Measurements from ENCODE around the gene GPR82. TPM values are rescaled to one million over a fixed set of nuclear protein-coding genes. Genes with fewer than 3 reads are reported as not detected.

Gene GPR82
- total RNA-seq, 1 experiment from 2014 or later, result not detected

DNA sequence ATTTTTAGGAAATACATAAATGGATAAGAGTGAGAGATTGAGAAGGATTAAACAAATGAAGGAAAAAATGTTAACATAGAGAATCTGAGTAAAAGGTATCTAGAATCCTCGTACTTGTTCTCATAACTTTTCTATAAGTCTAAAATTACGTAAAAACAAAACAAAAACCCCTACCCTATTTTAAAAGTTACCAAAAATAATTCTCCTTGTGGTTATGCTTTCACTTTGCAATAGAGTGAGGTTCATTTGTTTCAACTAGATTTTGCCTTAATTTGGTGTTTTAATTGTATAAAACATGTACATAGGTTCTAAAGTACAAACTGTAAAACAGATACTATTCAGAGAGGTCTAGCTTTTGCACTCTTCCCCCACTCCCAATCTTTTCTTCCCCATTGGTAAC, 39.0 kb upstream of the GPR82 start:
- ChIA-PET POLR2A (no interaction called here), CTCF (no interaction called here)
- Mint-ChIP-seq H3K9me3 (ENCODE audit: unreplicated experiment) (no peaks in the 10 kb centered on the region), H3K4me1 (ENCODE audit: insufficient read depth, unreplicated experiment) (no peaks in the 10 kb centered on the region), H3K4me3 (ENCODE audit: unreplicated experiment) (no peak overlapping the region), H3K27ac (ENCODE audit: low read depth, unreplicated experiment) (no peak overlapping the region), H3K36me3 (ENCODE audit: insufficient read depth, unreplicated experiment) (no peaks in the 10 kb centered on the region), H3K27me3 (ENCODE audit: insufficient read depth, unreplicated experiment) (peaks cover 57% of the 10 kb centered on the region)
- BruUV-seq (replicated peaks), result no TSS peak
- TF ChIP-seq, protein P1, sequence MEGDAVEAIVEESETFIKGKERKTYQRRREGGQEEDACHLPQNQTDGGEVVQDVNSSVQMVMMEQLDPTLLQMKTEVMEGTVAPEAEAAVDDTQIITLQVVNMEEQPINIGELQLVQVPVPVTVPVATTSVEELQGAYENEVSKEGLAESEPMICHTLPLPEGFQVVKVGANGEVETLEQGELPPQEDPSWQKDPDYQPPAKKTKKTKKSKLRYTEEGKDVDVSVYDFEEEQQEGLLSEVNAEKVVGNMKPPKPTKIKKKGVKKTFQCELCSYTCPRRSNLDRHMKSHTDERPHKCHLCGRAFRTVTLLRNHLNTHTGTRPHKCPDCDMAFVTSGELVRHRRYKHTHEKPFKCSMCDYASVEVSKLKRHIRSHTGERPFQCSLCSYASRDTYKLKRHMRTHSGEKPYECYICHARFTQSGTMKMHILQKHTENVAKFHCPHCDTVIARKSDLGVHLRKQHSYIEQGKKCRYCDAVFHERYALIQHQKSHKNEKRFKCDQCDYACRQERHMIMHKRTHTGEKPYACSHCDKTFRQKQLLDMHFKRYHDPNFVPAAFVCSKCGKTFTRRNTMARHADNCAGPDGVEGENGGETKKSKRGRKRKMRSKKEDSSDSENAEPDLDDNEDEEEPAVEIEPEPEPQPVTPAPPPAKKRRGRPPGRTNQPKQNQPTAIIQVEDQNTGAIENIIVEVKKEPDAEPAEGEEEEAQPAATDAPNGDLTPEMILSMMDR (IDR thresholded peaks at IDR 0.05; ENCODE audit: unreplicated experiment), result no peak
- intact Hi-C loops (cut with micrococcal nuclease), result no loop called here
- DNase-seq (ENCODE audit: unreplicated experiment), result no peak

DNA sequence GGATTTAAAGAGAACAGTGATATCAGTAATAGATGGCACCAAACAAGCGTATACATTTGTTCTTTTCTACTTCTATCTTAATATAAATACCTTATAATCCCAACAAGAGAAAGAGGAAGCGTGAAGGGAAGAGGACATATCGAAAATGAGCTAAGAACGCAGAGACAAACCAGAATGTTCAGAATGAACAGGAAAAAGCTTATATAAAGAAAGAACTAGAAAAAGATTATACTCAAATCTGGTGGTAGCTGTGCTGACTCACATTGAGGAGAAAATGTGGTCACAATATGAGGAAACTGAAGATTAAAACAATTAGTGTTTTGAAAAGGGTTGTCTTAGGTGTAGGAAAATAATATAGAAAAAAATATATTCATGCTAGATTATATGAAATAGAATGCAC, 37.2 kb upstream of the GPR82 start:
- peaks cover 48% of the 10 kb centered on the region for H3K27me3 Mint-ChIP-seq (ENCODE audit: insufficient read depth, unreplicated experiment)
- no peaks in the 10 kb centered on the region for H3K36me3 Mint-ChIP-seq (ENCODE audit: insufficient read depth, unreplicated experiment)
- ChIA-PET CTCF (interaction anchor here (0.5 kb wide), 1 partner anchor 16 kb away, joined by 3 read pairs; no protein-coding TSS in a partner anchor), POLR2A (no interaction called here)
- H3K9me3 Mint-ChIP-seq (ENCODE audit: unreplicated experiment), result no peaks in the 10 kb centered on the region
- no peak overlapping the region for H3K4me3 Mint-ChIP-seq (ENCODE audit: unreplicated experiment)
- BruUV-seq (replicated peaks), result no TSS peak
- intact Hi-C loops (cut with micrococcal nuclease), result no loop called here
- TF ChIP-seq, protein P1 (IDR thresholded peaks at IDR 0.05; ENCODE audit: unreplicated experiment), result no peak
- H3K27ac Mint-ChIP-seq (ENCODE audit: low read depth, unreplicated experiment), result no peak overlapping the region
- no peak for DNase-seq (ENCODE audit: unreplicated experiment)
- no peaks in the 10 kb centered on the region for H3K4me1 Mint-ChIP-seq (ENCODE audit: insufficient read depth, unreplicated experiment)

DNA sequence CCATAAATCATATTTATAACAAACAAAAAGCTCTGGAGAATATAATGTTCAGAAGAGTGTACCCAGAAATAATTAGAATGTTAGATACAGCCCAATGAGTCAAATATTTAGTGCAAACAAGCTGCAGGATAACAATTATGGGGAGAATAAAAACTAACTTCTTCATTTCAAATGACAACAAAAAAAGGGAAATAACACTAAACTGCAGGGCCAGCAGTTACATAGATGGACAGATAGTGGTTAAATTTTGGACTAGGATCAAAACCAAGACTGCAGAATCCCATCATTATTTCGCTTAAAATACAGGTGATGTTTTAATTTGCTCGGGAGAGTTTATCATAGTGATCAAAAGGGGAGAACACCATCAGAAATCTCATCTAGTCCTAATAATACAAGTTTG, 35.8 kb upstream of the GPR82 start:
- Mint-ChIP-seq H3K4me3 (ENCODE audit: unreplicated experiment) (no peak overlapping the region), H3K27me3 (ENCODE audit: insufficient read depth, unreplicated experiment) (peaks cover 57% of the 10 kb centered on the region), H3K9me3 (ENCODE audit: unreplicated experiment) (no peaks in the 10 kb centered on the region), H3K4me1 (ENCODE audit: insufficient read depth, unreplicated experiment) (no peaks in the 10 kb centered on the region), H3K27ac (ENCODE audit: low read depth, unreplicated experiment) (no peak overlapping the region), H3K36me3 (ENCODE audit: insufficient read depth, unreplicated experiment) (no peaks in the 10 kb centered on the region)
- DNase-seq (ENCODE audit: unreplicated experiment), result no peak
- intact Hi-C loops (cut with micrococcal nuclease), result no loop called here
- POLR2A ChIA-PET, result interaction anchor here (0.6 kb wide), 1 partner anchor 16 kb away, joined by 3 read pairs; no protein-coding TSS in a partner anchor
- CTCF ChIA-PET, result no interaction called here
- BruUV-seq (replicated peaks), result no TSS peak
- TF ChIP-seq, protein P1 (IDR thresholded peaks at IDR 0.05; ENCODE audit: unreplicated experiment), result no peak

DNA sequence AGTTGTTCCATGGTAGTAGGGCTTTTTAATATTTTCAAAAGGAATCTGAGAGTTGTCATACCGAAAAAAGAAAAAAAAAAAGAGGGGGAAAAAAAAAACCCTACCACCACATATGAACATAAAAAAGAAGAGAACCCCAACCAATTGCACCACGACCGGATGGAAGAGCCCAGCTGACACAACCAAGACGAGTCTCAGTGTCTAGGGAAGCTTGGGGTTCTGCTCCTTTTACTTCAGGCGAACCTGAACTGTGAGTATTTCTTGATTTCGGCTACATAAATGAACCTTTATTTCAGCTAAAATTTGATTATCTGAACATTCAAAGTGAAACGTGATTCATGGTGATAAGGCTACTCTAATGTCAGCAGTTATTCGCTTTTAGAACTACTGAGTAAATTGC, 35.1 kb upstream of the GPR82 start, which contains the start of gene GPR34:
GPR34 (plus strand) TSS at position 139 of the 400 bp plus-strand sequence. CDS start 6,661 bp downstream, outside the sequence.
- no peaks in the 10 kb centered on the region for H3K36me3 Mint-ChIP-seq (ENCODE audit: insufficient read depth, unreplicated experiment)
- TF ChIP-seq, protein P1 (IDR thresholded peaks at IDR 0.05; ENCODE audit: unreplicated experiment), result no peak
- H3K4me3 Mint-ChIP-seq (ENCODE audit: unreplicated experiment), result no peak within 1 kb of the TSS

More for the DNA sequence above, 35.1 kb upstream of the GPR82 start, which contains the start of gene GPR34:
- Mint-ChIP-seq H3K27me3 (ENCODE audit: insufficient read depth, unreplicated experiment) (peaks cover 58% of the 10 kb centered on the region), H3K4me1 (ENCODE audit: insufficient read depth, unreplicated experiment) (no peaks in the 10 kb centered on the region), H3K27ac (ENCODE audit: low read depth, unreplicated experiment) (no peak within 1 kb of the TSS), H3K9me3 (ENCODE audit: unreplicated experiment) (no peaks in the 10 kb centered on the region)
- BruUV-seq (replicated peaks), result no TSS peak
- ChIA-PET CTCF (interaction anchor here (0.5 kb wide), 1 partner anchor 1145 kb away, joined by 3 read pairs; no protein-coding TSS in a partner anchor), POLR2A (no interaction called here)
- intact Hi-C loops (cut with micrococcal nuclease), result no loop called here
- no peak for DNase-seq (ENCODE audit: unreplicated experiment)

Data from MCF 10A (cell line).